Suprapubic skin (tissue), 3 donors: ENCODE measurements around the gene SLC41A1.

Experiments
- EP300 ChIP-seq: sonication (generic); formaldehyde crosslinking; IDR thresholded peaks from one replicate; pipeline ENCODE4 v1.6.1; 2017; ENCODE audit warnings: antibody characterized with exemption
- POLR2A ChIP-seq, 2 donors: fragments of 450-650 bp; IDR thresholded peaks; one replicate each; pipeline ENCODE4 v1.6.1; 2017; ENCODE audit warnings: antibody characterized with exemption in 2 of 2, mild to moderate bottlenecking in 2 of 2, moderate library complexity in 2 of 2
- TF ChIP-seq, protein P1 (sequence below), 2 donors: fragments of 200-600 bp in 1 of 2; fragments of 450-650 bp in 1 of 2; sonication (generic) in 1 of 2; IDR thresholded peaks; one replicate each; pipeline ENCODE4 v1.5.1; 2016 to 2019; ENCODE audit warnings: antibody characterized with exemption in 2 of 2, mild to moderate bottlenecking in 1 of 2, moderate library complexity in 1 of 2

DNA sequence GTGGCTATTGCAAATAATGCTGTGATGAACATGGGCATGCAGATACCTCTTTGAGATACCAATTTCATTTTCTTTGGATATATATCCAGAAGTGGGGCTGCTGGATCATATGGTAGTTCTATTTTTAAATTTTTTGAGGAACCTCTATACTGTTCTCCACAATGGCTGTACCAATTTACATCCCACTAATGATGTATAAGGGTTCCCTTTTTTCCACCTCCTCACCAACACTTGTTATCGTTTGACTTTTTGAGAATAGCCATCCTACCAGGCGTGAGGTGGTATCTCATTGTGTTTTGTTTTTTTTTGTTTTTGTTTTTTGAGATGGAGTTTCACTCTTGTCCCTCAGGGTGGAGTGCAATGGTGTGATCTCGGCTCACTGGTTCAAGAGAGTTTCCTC, 56.4 kb downstream of the SLC41A1 start:
- TF ChIP-seq EP300 (no peak), POLR2A (IDR thresholded peaks at IDR 0.05) (no peak)
- TF ChIP-seq, protein P1, sequence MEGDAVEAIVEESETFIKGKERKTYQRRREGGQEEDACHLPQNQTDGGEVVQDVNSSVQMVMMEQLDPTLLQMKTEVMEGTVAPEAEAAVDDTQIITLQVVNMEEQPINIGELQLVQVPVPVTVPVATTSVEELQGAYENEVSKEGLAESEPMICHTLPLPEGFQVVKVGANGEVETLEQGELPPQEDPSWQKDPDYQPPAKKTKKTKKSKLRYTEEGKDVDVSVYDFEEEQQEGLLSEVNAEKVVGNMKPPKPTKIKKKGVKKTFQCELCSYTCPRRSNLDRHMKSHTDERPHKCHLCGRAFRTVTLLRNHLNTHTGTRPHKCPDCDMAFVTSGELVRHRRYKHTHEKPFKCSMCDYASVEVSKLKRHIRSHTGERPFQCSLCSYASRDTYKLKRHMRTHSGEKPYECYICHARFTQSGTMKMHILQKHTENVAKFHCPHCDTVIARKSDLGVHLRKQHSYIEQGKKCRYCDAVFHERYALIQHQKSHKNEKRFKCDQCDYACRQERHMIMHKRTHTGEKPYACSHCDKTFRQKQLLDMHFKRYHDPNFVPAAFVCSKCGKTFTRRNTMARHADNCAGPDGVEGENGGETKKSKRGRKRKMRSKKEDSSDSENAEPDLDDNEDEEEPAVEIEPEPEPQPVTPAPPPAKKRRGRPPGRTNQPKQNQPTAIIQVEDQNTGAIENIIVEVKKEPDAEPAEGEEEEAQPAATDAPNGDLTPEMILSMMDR (IDR thresholded peaks at IDR 0.05): no peak
